ENCODE measurements around the gene MGME1. TPM values are rescaled to one million over a fixed set of nuclear protein-coding genes. Genes with fewer than 3 reads are reported as not detected.

Gene MGME1
- total and polyA plus RNA-seq, 9 of the 15 experiments (the other 6 are each of a cell fraction or from before 2014, with no cell fraction given), result 13.4 to 45.1 (median 30.6) TPM

GRCh38 chr20:17968366-17969277, at the start of gene MGME1, which contains the start of gene SNX5 (continued):
- TF ChIP-seq SRSF9 (IDR thresholded peaks at IDR 0.05; ENCODE audit: borderline replicate concordance, low read depth, low read length) (no peak), RHOXF2B (CRISPR knock-in tag; conservative IDR thresholded peaks at IDR 0.05) (no peak), ATF6 (CRISPR knock-in tag; IDR thresholded peaks at IDR 0.05) (no peak; the same call in 1 of the 2 replicates), ZNF133 (CRISPR knock-in tag; IDR thresholded peaks at IDR 0.05) (no peak), POLR2AphosphoS5 (IDR thresholded peaks at IDR 0.05; ENCODE audit: control insufficient read depth, insufficient read depth, low read depth, low read length) (peak; percentile 74; the same call in 1 of the 2 replicates), MAFK (IDR thresholded peaks at IDR 0.05; ENCODE audit: low read length) (no peak), ZNF609 (CRISPR knock-in tag; IDR thresholded peaks at IDR 0.05; ENCODE audit: borderline replicate concordance) (no peak), USF2 (CRISPR knock-in tag; IDR thresholded peaks at IDR 0.05) (peak; percentile 87), SRSF3 (IDR thresholded peaks at IDR 0.05; ENCODE audit: insufficient read depth, low read length) (0 out of 2 replicates have a peak, but pooled peaks have one; percentile 14), PYGO2 (tag; IDR thresholded peaks at IDR 0.05) (no peak), MCM2 (IDR thresholded peaks at IDR 0.05; ENCODE audit: low read depth) (no peak), SRSF1 (IDR thresholded peaks at IDR 0.05; ENCODE audit: low read depth, low read length) (no peak), ATF4 (CRISPR knock-in tag; IDR thresholded peaks at IDR 0.05) (no peak), ARID3A (IDR thresholded peaks at IDR 0.05; ENCODE audit: borderline replicate concordance, low read depth, low read length) (no peak), IRF2 (CRISPR knock-in tag; IDR thresholded peaks at IDR 0.05) (no peak), PTRF (tag; IDR thresholded peaks at IDR 0.05) (no peak)
